Liver (tissue), 9 donors: ENCODE results near the gene TTC28. TPM values are rescaled to one million over a fixed set of nuclear protein-coding genes. Genes with fewer than 3 reads are reported as not detected.

Experiments used
- DNase-seq: peaks from one replicate; pipeline ENCODE4 v3.0.0-alpha.2; 2017; ENCODE audit warnings: low spot score
- H3K27ac ChIP-seq, 2 donors: one replicate each; pipeline ENCODE4 v1.7.0; 2013; ENCODE audit warnings: inconsistent platforms in 2 of 2, low read length in 2 of 2, control low read depth in 1 of 2, low read depth in 1 of 2, mild to moderate bottlenecking in 1 of 2
- H3K27me3 ChIP-seq, 4 donors: one replicate each; pipeline versions ENCODE4 v1.6.1 to v1.7.0; 2013; ENCODE audit warnings: low read length in 3 of 4, inconsistent platforms in 1 of 4, mild to moderate bottlenecking in 1 of 4, moderate library complexity in 1 of 4; ENCODE audit not compliant: control insufficient read depth in 4 of 4, insufficient read depth in 4 of 4
- H3K36me3 ChIP-seq, 4 donors: one replicate each; pipeline versions ENCODE4 v1.6.1 to v1.7.0; 2013; ENCODE audit warnings: low read length in 3 of 4, mild to moderate bottlenecking in 3 of 4, low read depth in 1 of 4, moderate library complexity in 1 of 4; ENCODE audit not compliant: control insufficient read depth in 4 of 4, insufficient read depth in 3 of 4
- H3K4me1 ChIP-seq, 4 donors: one replicate each; pipeline versions ENCODE4 v1.6.1 to v1.7.0; 2013; ENCODE audit warnings: low read length in 3 of 4, mild to moderate bottlenecking in 3 of 4, moderate library complexity in 1 of 4; ENCODE audit not compliant: control insufficient read depth in 4 of 4, insufficient read depth in 4 of 4
- H3K4me3 ChIP-seq, 3 donors: one replicate each; pipeline versions ENCODE4 v1.6.1 to v1.7.0; 2013; ENCODE audit warnings: low read length in 3 of 3, control low read depth in 1 of 3, low read depth in 1 of 3, mild to moderate bottlenecking in 1 of 3
- H3K9ac ChIP-seq, 2 donors: one replicate each; pipeline ENCODE4 v1.7.0; 2013; ENCODE audit warnings: low read length in 2 of 2, mild to moderate bottlenecking in 2 of 2, moderate library complexity in 2 of 2, control low read depth in 1 of 2, low read depth in 1 of 2
- H3K9me3 ChIP-seq, 4 donors: one replicate each; pipeline versions ENCODE4 v1.6.1 to v1.7.0; 2013; ENCODE audit warnings: low read length in 3 of 4; ENCODE audit not compliant: control insufficient read depth in 4 of 4
- CTCF ChIP-seq: fragments of 150-350 bp; IDR thresholded peaks from 2 replicates; pipeline ENCODE4 v1.5.1; 2017; ENCODE audit warnings: improper control_type of control experiment, low read depth, low read length; ENCODE audit not compliant: missing input control
- EGR1 ChIP-seq, 2 donors: IDR thresholded peaks; 2 replicates each; pipeline ENCODE4 v1.6.1; 2016 to 2018; ENCODE audit warnings: antibody characterized with exemption in 2 of 2, low read depth in 2 of 2
- FOXA1 ChIP-seq: IDR thresholded peaks from 2 replicates; pipeline ENCODE4 v1.6.1; 2016; ENCODE audit warnings: antibody characterized with exemption
- FOXA2 ChIP-seq: IDR thresholded peaks from 2 replicates; pipeline ENCODE4 v1.6.1; 2016; ENCODE audit warnings: antibody characterized with exemption
- GABPA ChIP-seq, 2 donors: IDR thresholded peaks in 1 of 2; conservative IDR thresholded peaks in 1 of 2; 2 replicates each; pipeline ENCODE4 v1.6.1; 2016; ENCODE audit warnings: antibody characterized with exemption in 2 of 2, mild to moderate bottlenecking in 1 of 2, moderate library complexity in 1 of 2
- HNF4A ChIP-seq, 2 donors: conservative IDR thresholded peaks; 2 replicates each; pipeline ENCODE4 v1.6.1; 2016; ENCODE audit warnings: antibody characterized with exemption in 2 of 2, mild to moderate bottlenecking in 2 of 2
- HNF4G ChIP-seq: IDR thresholded peaks from 2 replicates; pipeline ENCODE4 v1.6.1; 2016; ENCODE audit warnings: antibody characterized with exemption
- JUND ChIP-seq, 2 donors: IDR thresholded peaks; 2 replicates each; pipeline ENCODE4 v1.6.1; 2016; ENCODE audit warnings: antibody characterized with exemption in 2 of 2
- MAX ChIP-seq: IDR thresholded peaks from 2 replicates; pipeline ENCODE4 v1.6.1; 2016; ENCODE audit warnings: antibody characterized with exemption
- RAD21 ChIP-seq, 2 donors: IDR thresholded peaks; 2 replicates each; pipeline ENCODE4 v1.6.1; 2016; ENCODE audit warnings: antibody characterized with exemption in 2 of 2, mild to moderate bottlenecking in 2 of 2
- REST ChIP-seq: IDR thresholded peaks from 2 replicates; pipeline ENCODE4 v1.6.1; 2016; ENCODE audit warnings: antibody characterized with exemption, mild to moderate bottlenecking
- RXRA ChIP-seq, 2 donors: IDR thresholded peaks; 2 replicates each; pipeline ENCODE4 v1.6.1; 2017 to 2018; ENCODE audit warnings: antibody characterized with exemption in 2 of 2, mild to moderate bottlenecking in 1 of 2
- SP1 ChIP-seq: IDR thresholded peaks from 2 replicates; pipeline ENCODE4 v1.6.1; 2018; ENCODE audit warnings: antibody characterized with exemption, mild to moderate bottlenecking
- TAF1 ChIP-seq: conservative IDR thresholded peaks from 2 replicates; pipeline ENCODE4 v1.6.1; 2016; ENCODE audit warnings: antibody characterized with exemption, mild to moderate bottlenecking
- YY1 ChIP-seq: IDR thresholded peaks from 2 replicates; pipeline ENCODE4 v1.6.1; 2016; ENCODE audit warnings: antibody characterized with exemption, mild to moderate bottlenecking
- ZBTB33 ChIP-seq: IDR thresholded peaks from 2 replicates; pipeline ENCODE4 v1.6.1; 2016; ENCODE audit warnings: antibody characterized with exemption
- WGBS: extraction: QIAGEN DNeasy Blood & Tissue Kit; methylation state at CpG from one replicate; pipeline ENCODE4 v1.1.7; 2013; 5-methylcytosine and 5-hydroxymethylcytosine counted together
- polyA plus RNA-seq, 2 donors: library from polyadenylated mRNA; stranded (reverse) in 1 of 2; unstranded in 1 of 2; fragments of 200-250 nt in 1 of 2; fragments of >200 nt in 1 of 2; fragmentation: Nextera tagmentation in 1 of 2; extraction: Ambion mirVana in 1 of 2; gene quantifications; one replicate each; pipeline versions ENCODE4 v1.2.1 to v1.2.3, GENCODE V29; 2013 to 2015
- total RNA-seq, 2 donors: library from RNA; depleted of rRNA; stranded (reverse); fragments of >200 nt; gene quantifications; one replicate each; pipeline ENCODE4 v1.2.3, GENCODE V29; 2014
- donor health status: healthy.
- donor health status: healthy.
- donor health status: healthy.
- donor health status: healthy.
- donor health status: healthy.

TTC28 gene
- total and polyA plus RNA-seq, 4 donors = 4.2 to 19.4 (median 5.9) TPM

GRCh38 chr22:28444659-28445058, 235.0 kb downstream of the TTC28 start:
- H3K9me3 ChIP-seq = no peaks in the 10 kb centered on the region
- no peak overlapping the region for H3K4me3 ChIP-seq
- H3K9ac ChIP-seq = no peak overlapping the region
- 90% methylated on average over 5 of the region's 5 CpGs for WGBS
- no peaks in the 10 kb centered on the region for H3K36me3 ChIP-seq
- H3K27me3 ChIP-seq = no peaks in the 10 kb centered on the region
- H3K4me1 ChIP-seq = peaks cover 5 to 32% (median 18%) of the 10 kb centered on the region in 4 donors
- no peak for DNase-seq
- no peak overlapping the region for H3K27ac ChIP-seq
- TF ChIP-seq JUND (IDR thresholded peaks at IDR 0.05) (no peak), HNF4G (no peak), YY1 (no peak), ZBTB33 (no peak), REST (no peak), EGR1 (IDR thresholded peaks at IDR 0.05; ENCODE audit: low read depth in 2 of 2) (no peak), FOXA2 (no peak), HNF4A (conservative IDR thresholded peaks at IDR 0.05) (no peak), SP1 (no peak), FOXA1 (no peak)

GRCh38 chr22:28443526-28443876, 236.1 kb downstream of the TTC28 start:
- Histone ChIP-seq H3K9me3 (no peaks in the 10 kb centered on the region), H3K4me1 (peaks cover 5 to 32% (median 18%) of the 10 kb centered on the region in 4 donors), H3K27ac (peak overlapping the region in 1 of 2 donors; percentile 20), H3K4me3 (peak overlapping the region; percentile 59 to 77 (median 72)), H3K9ac (peak overlapping the region in 1 of 2 donors; percentile 84), H3K36me3 (no peaks in the 10 kb centered on the region), H3K27me3 (no peaks in the 10 kb centered on the region)
- DNase-seq = peak; percentile 43
- 9% methylated on average over 5 of the region's 5 CpGs for WGBS
- TF ChIP-seq CTCF = no peak
- TF ChIP-seq HNF4A (conservative IDR thresholded peaks at IDR 0.05) = peak; percentile 4 to 16
- no peak for TF ChIP-seq EGR1 (IDR thresholded peaks at IDR 0.05; ENCODE audit: low read depth in 2 of 2)
- TF ChIP-seq YY1 = no peak
- TF ChIP-seq SP1 = peak; percentile 38
- TF ChIP-seq TAF1 = peak; percentile 96
- TF ChIP-seq MAX = peak; percentile 52
- peak; percentile 39 to 71 for TF ChIP-seq RAD21 (IDR thresholded peaks at IDR 0.05)
- no peak for TF ChIP-seq GABPA (IDR thresholded peaks at IDR 0.05 in 1 of 2, conservative IDR thresholded peaks at IDR 0.05 in 1 of 2)
- TF ChIP-seq FOXA2 = no peak
- peak in 1 of 2 donors; percentile 7 for TF ChIP-seq RXRA (IDR thresholded peaks at IDR 0.05)
- TF ChIP-seq ZBTB33 = no peak
- no peak for TF ChIP-seq FOXA1
